MCF 10A (cell line): ENCODE data around the gene HNRNPH2. TPM values are rescaled to one million over a fixed set of nuclear protein-coding genes. Genes with fewer than 3 reads are reported as not detected.

Experiments used
- BruUV-seq: library from RNA; stranded (reverse); fragments of 400-500 nt; replicated peaks from 2 replicates; lab custom pipeline; 2021; lab: Mats Ljungman, UMichigan
- CTCF ChIA-PET: fragments of 300-600 bp; sonication (Branson Sonifier 250); formaldehyde crosslinking; extraction: SDS; loops from one replicate; lab custom pipeline; 2021; ENCODE audit warnings: antibody characterized with exemption, inconsistent platforms; lab: Yijun Ruan, JAX
- POLR2A ChIA-PET: fragments of 300-600, 350-650 bp; sonication (Branson Sonifier 250); formaldehyde crosslinking; extraction: SDS; loops from one replicate; lab custom pipeline; 2020; ENCODE audit warnings: antibody characterized with exemption, inconsistent platforms; lab: Yijun Ruan, JAX
- DNase-seq: peaks from one replicate; pipeline ENCODE4 v3.0.0-alpha.2; 2018; ENCODE audit not compliant: unreplicated experiment
- H3K27ac Mint-ChIP-seq: one replicate; pipeline ENCODE4 v1.8.0; 2022; ENCODE audit warnings: mild to moderate bottlenecking, low read depth, mixed read lengths; ENCODE audit not compliant: unreplicated experiment
- H3K27me3 Mint-ChIP-seq: one replicate; pipeline ENCODE4 v1.8.0; 2022; ENCODE audit warnings: mixed read lengths; ENCODE audit not compliant: insufficient read depth, unreplicated experiment
- H3K36me3 Mint-ChIP-seq: one replicate; pipeline ENCODE4 v1.8.0; 2022; ENCODE audit warnings: mild to moderate bottlenecking, moderate library complexity, mixed read lengths; ENCODE audit not compliant: insufficient read depth, unreplicated experiment
- H3K4me1 Mint-ChIP-seq: one replicate; pipeline ENCODE4 v1.8.0; 2022; ENCODE audit warnings: mixed read lengths; ENCODE audit not compliant: insufficient read depth, unreplicated experiment
- H3K4me3 Mint-ChIP-seq: one replicate; pipeline ENCODE4 v1.8.0; 2022; ENCODE audit warnings: mild to moderate bottlenecking, moderate library complexity, mixed read lengths; ENCODE audit not compliant: unreplicated experiment
- H3K9me3 Mint-ChIP-seq: one replicate; pipeline ENCODE4 v1.8.0; 2022; ENCODE audit warnings: mixed read lengths; ENCODE audit not compliant: unreplicated experiment
- CTCF ChIP-seq: fragments of 200-600 bp; IDR thresholded peaks from one replicate; pipeline ENCODE4 v1.8.0; 2022; ENCODE audit warnings: antibody characterized with exemption, mild to moderate bottlenecking; ENCODE audit not compliant: unreplicated experiment
- intact Hi-C: fragments of 100-400 bp; cut with micrococcal nuclease; formaldehyde crosslinking; loops from 2 replicates; pipeline ENCODE4 v1.14.1; 2022
- total RNA-seq: library from RNA; stranded (reverse); gene quantifications from 2 replicates; pipeline ENCODE4 v1.2.3, GENCODE V29; 2022

The HNRNPH2 gene
- total RNA-seq, 1 experiment from 2014 or later, result 35.5 TPM

- Mint-ChIP-seq H3K4me1 (no peaks in the 10 kb centered on the region), H3K4me3 (no peak overlapping the region), H3K27ac (no peak overlapping the region), H3K27me3 (peaks cover 20% of the 10 kb centered on the region), H3K9me3 (no peaks in the 10 kb centered on the region), H3K36me3 (peaks cover 65% of the 10 kb centered on the region)
- BruUV-seq, result no TSS peak
- DNase-seq, result no peak
- POLR2A ChIA-PET, result interaction anchor here (0.9 kb wide), 1 partner anchor 33 kb away, joined by 4 read pairs; no protein-coding TSS in a partner anchor
- CTCF ChIA-PET, result interaction anchor here (0.5 to 1.8 kb wide), 2 partner anchors 22 to 404 kb away, joined by 3 to 6 read pairs; no protein-coding TSS in a partner anchor
- intact Hi-C loops, result no loop called here
- no peak for TF ChIP-seq CTCF
Observed at GRCh38 chrX:101394372-101394771, 13.7 kb upstream of the HNRNPH2 start.

GRCh38 chrX:101395789-101396188, 12.2 kb upstream of the HNRNPH2 start:
- Mint-ChIP-seq H3K9me3 (no peaks in the 10 kb centered on the region), H3K36me3 (peaks cover 64% of the 10 kb centered on the region), H3K4me3 (no peak overlapping the region), H3K4me1 (no peaks in the 10 kb centered on the region), H3K27ac (no peak overlapping the region), H3K27me3 (peaks cover 34% of the 10 kb centered on the region)
- POLR2A ChIA-PET, result interaction anchor here (0.9 to 1.3 kb wide), 2 partner anchors 12 to 47 kb away, joined by 3 to 5 read pairs; partner anchors contain the start of genes GLA, HNRNPH2 and TIMM8A
- no TSS peak for BruUV-seq
- TF ChIP-seq CTCF, result no peak
- intact Hi-C loops, result no loop called here
- peak; percentile 36 for DNase-seq
- CTCF ChIA-PET, result interaction anchor here (0.6 to 1.8 kb wide), 2 partner anchors 20 to 89 kb away, joined by 3 to 6 read pairs; no protein-coding TSS in a partner anchor

GRCh38 chrX:101397779-101398178, 10.2 kb upstream of the HNRNPH2 start:
- H3K4me3 Mint-ChIP-seq, result no peak overlapping the region
- H3K4me1 Mint-ChIP-seq, result no peaks in the 10 kb centered on the region
- no peaks in the 10 kb centered on the region for H3K9me3 Mint-ChIP-seq
- no TSS peak for BruUV-seq
- H3K36me3 Mint-ChIP-seq, result peaks cover 44% of the 10 kb centered on the region
- no peak overlapping the region for H3K27ac Mint-ChIP-seq
- H3K27me3 Mint-ChIP-seq, result peaks cover 23% of the 10 kb centered on the region
- ChIA-PET CTCF (interaction anchor here (0.8 to 0.9 kb wide), 2 partner anchors 17 to 40 kb away, joined by 3 read pairs; no protein-coding TSS in a partner anchor), POLR2A (interaction anchor here (0.6 kb wide), 1 partner anchor 10 kb away, joined by 3 read pairs; the partner anchor contains the start of genes GLA and HNRNPH2)
- DNase-seq, result no peak
- intact Hi-C loops, result no loop called here
- no peak for TF ChIP-seq CTCF

- ChIA-PET POLR2A (no interaction called here), CTCF (no interaction called here)
- TF ChIP-seq CTCF, result no peak
- no peak for DNase-seq
- Mint-ChIP-seq H3K36me3 (peaks cover 42% of the 10 kb centered on the region), H3K4me1 (no peaks in the 10 kb centered on the region), H3K9me3 (no peaks in the 10 kb centered on the region), H3K4me3 (no peak overlapping the region), H3K27me3 (peaks cover 23% of the 10 kb centered on the region), H3K27ac (no peak overlapping the region)
- no TSS peak for BruUV-seq
- intact Hi-C loops, result no loop called here
Observed at GRCh38 chrX:101398694-101399093, 9.3 kb upstream of the HNRNPH2 start.
